OCI-LY1 (cell line): ENCODE measurements around the gene EVA1C.

Experiments used
- H2AFZ ChIP-seq: fragments of 200-600 bp; sonication (generic), shearing (Covaris generic); 2 replicates; pipeline ENCODE4 v1.6.0; 2014; ENCODE audit warnings: antibody characterized with exemption, mild to moderate bottlenecking, low read length
- H3F3A ChIP-seq: fragments of 200-600 bp; sonication (generic), shearing (Covaris generic); 2 replicates; pipeline ENCODE4 v1.6.0; 2014; ENCODE audit warnings: mild to moderate bottlenecking, antibody characterized with exemption, low read length, moderate library complexity; ENCODE audit not compliant: insufficient read depth
- H3K27ac ChIP-seq: fragments of 200-600 bp; sonication (generic); 2 replicates; pipeline ENCODE4 v1.5.1; 2014; ENCODE audit warnings: low read length, mixed run types, mild to moderate bottlenecking, low read depth; ENCODE audit not compliant: poor library complexity, severe bottlenecking
- H3K27me3 ChIP-seq: fragments of 200-600 bp; sonication (generic); 2 replicates; pipeline ENCODE4 v1.6.0; 2014; ENCODE audit warnings: antibody characterized with exemption, mild to moderate bottlenecking, low read length, moderate library complexity; ENCODE audit not compliant: insufficient read depth
- H3K36me3 ChIP-seq: fragments of 200-600 bp; sonication (generic); 2 replicates; pipeline ENCODE4 v1.6.1; 2014; ENCODE audit warnings: mild to moderate bottlenecking, antibody characterized with exemption, low read length, moderate library complexity, mixed read lengths; ENCODE audit not compliant: insufficient read depth
- H3K4me1 ChIP-seq: fragments of 200-600 bp; sonication (generic); 2 replicates; pipeline ENCODE4 v1.5.1; 2014; ENCODE audit warnings: mild to moderate bottlenecking, low read length, moderate library complexity; ENCODE audit not compliant: insufficient read depth, severe bottlenecking
- H3K4me2 ChIP-seq: fragments of 200-600 bp; sonication (generic), shearing (Covaris generic); 2 replicates; pipeline ENCODE4 v1.6.1; 2014; ENCODE audit warnings: low read length
- H3K4me3 ChIP-seq: fragments of 200-600 bp; sonication (generic); 2 replicates; pipeline ENCODE4 v1.5.1; 2014; ENCODE audit warnings: low read length, low read depth, mild to moderate bottlenecking, mixed read lengths; ENCODE audit not compliant: poor library complexity, severe bottlenecking
- H3K79me2 ChIP-seq: fragments of 200-600 bp; shearing (Covaris generic); 2 replicates; pipeline ENCODE4 v1.6.1; 2016; ENCODE audit warnings: mixed run types, low read length, mixed read lengths; ENCODE audit not compliant: insufficient read depth
- H3K9ac ChIP-seq: fragments of 200-600 bp; sonication (generic), shearing (Covaris generic); 2 replicates; pipeline ENCODE4 v1.6.1; 2014; ENCODE audit warnings: mild to moderate bottlenecking, low read length, mixed read lengths
- H3K9me2 ChIP-seq: fragments of 200-600 bp; sonication (generic), shearing (Covaris generic); 2 replicates; pipeline ENCODE4 v1.6.1; 2014; ENCODE audit warnings: low read depth, mild to moderate bottlenecking, low read length, mixed read lengths
- H3K9me3 ChIP-seq: fragments of 200-600 bp; shearing (Covaris generic); 2 replicates; pipeline ENCODE4 v1.6.1; 2014; ENCODE audit warnings: low read length, mixed read lengths
- H4K20me1 ChIP-seq: fragments of 200-600 bp; sonication (generic), shearing (Covaris generic); 2 replicates; pipeline ENCODE4 v1.6.0; 2016; ENCODE audit warnings: mild to moderate bottlenecking, low read length; ENCODE audit not compliant: insufficient read depth
- CTCF ChIP-seq: fragments of 200-600 bp; sonication (generic), shearing (Covaris generic); IDR thresholded peaks from 2 replicates; pipeline ENCODE4 v1.5.1; 2017; ENCODE audit warnings: mild to moderate bottlenecking, antibody characterized with exemption, low read length, moderate library complexity, mixed read lengths
- EZH2 ChIP-seq: fragments of 200-600 bp; sonication (generic), shearing (Covaris generic); IDR thresholded peaks from 2 replicates; pipeline ENCODE4 v1.8.0; 2017; ENCODE audit warnings: borderline replicate concordance, mixed run types, mild to moderate bottlenecking, antibody characterized with exemption, low read length, moderate library complexity, mixed read lengths

Gene EVA1C

GRCh38 chr21:32463367-32463766 lies 50.9 kb downstream of the EVA1C start:
- Histone ChIP-seq H2AFZ (no peak overlapping the region), H3K9me3 (no peaks in the 10 kb centered on the region), H3K79me2 (no peaks in the 10 kb centered on the region), H3K4me2 (no peak overlapping the region), H4K20me1 (no peaks in the 10 kb centered on the region), H3K27ac (no peak overlapping the region), H3K36me3 (no peaks in the 10 kb centered on the region), H3K4me1 (no peaks in the 10 kb centered on the region), H3K4me3 (no peak overlapping the region), H3K27me3 (no peaks in the 10 kb centered on the region; the same call in 1 of the 2 replicates), H3K9ac (no peak overlapping the region), H3F3A (no peaks in the 10 kb centered on the region), H3K9me2 (no peaks in the 10 kb centered on the region)
- TF ChIP-seq CTCF (no peak), EZH2 (no peak)

GRCh38 chr21:32463889-32464300 lies 51.4 kb downstream of the EVA1C start:
- H3K27ac ChIP-seq, result no peak overlapping the region
- no peaks in the 10 kb centered on the region for H3K4me1 ChIP-seq
- H3K27me3 ChIP-seq, result no peaks in the 10 kb centered on the region; the same call in 1 of the 2 replicates
- H4K20me1 ChIP-seq, result no peaks in the 10 kb centered on the region
- no peaks in the 10 kb centered on the region for H3K9me3 ChIP-seq
- H2AFZ ChIP-seq, result no peak overlapping the region
- H3F3A ChIP-seq, result no peaks in the 10 kb centered on the region
- no peaks in the 10 kb centered on the region for H3K79me2 ChIP-seq
- no peak for TF ChIP-seq CTCF
- no peak for TF ChIP-seq EZH2
- no peak overlapping the region for H3K4me3 ChIP-seq
- H3K9me2 ChIP-seq, result no peaks in the 10 kb centered on the region
- no peak overlapping the region for H3K9ac ChIP-seq
- no peak overlapping the region for H3K4me2 ChIP-seq
- H3K36me3 ChIP-seq, result no peaks in the 10 kb centered on the region

GRCh38 chr21:32467291-32467690 lies 54.8 kb downstream of the EVA1C start:
- no peaks in the 10 kb centered on the region for H3F3A ChIP-seq
- no peaks in the 10 kb centered on the region for H4K20me1 ChIP-seq
- no peak overlapping the region for H3K4me3 ChIP-seq
- H2AFZ ChIP-seq, result no peak overlapping the region
- H3K4me2 ChIP-seq, result no peak overlapping the region
- TF ChIP-seq EZH2, result no peak
- no peaks in the 10 kb centered on the region for H3K4me1 ChIP-seq
- no peaks in the 10 kb centered on the region for H3K36me3 ChIP-seq
- no peaks in the 10 kb centered on the region for H3K9me3 ChIP-seq
- H3K27me3 ChIP-seq, result no peaks in the 10 kb centered on the region
- no peak overlapping the region for H3K9ac ChIP-seq
- no peak overlapping the region for H3K27ac ChIP-seq
- H3K79me2 ChIP-seq, result no peaks in the 10 kb centered on the region
- H3K9me2 ChIP-seq, result no peaks in the 10 kb centered on the region

GRCh38 chr21:32468681-32469111 lies 56.2 kb downstream of the EVA1C start:
- Histone ChIP-seq H3K9me2 (no peaks in the 10 kb centered on the region), H3K4me1 (no peaks in the 10 kb centered on the region), H3K27me3 (no peaks in the 10 kb centered on the region), H3K9ac (no peak overlapping the region), H3F3A (no peaks in the 10 kb centered on the region), H3K4me3 (no peak overlapping the region), H3K27ac (no peak overlapping the region), H3K4me2 (no peak overlapping the region), H3K9me3 (no peaks in the 10 kb centered on the region), H4K20me1 (no peaks in the 10 kb centered on the region), H3K36me3 (no peaks in the 10 kb centered on the region), H3K79me2 (no peaks in the 10 kb centered on the region), H2AFZ (no peak overlapping the region)
- TF ChIP-seq CTCF (no peak), EZH2 (no peak)
